Activated T-helper 1 cell treated with Interleukin-2 at 50 U/mL for 16 hours (primary cell): ENCODE data around the gene GMCL2.
"Not testable (repeated sequence)": the region's sequence is repeated elsewhere in the genome, so short reads cannot be mapped to it uniquely, and the experiment has no call there.

Source experiments
- DNase-seq: peaks from one replicate; pipeline ENCODE4 v3.0.0-alpha.2; 2020; ENCODE audit warnings: low read depth

Gene GMCL2

GRCh38 chr5:178204935-178205748, 18.0 kb upstream of the GMCL2 start:
- DNase-seq = peak; percentile 60

- peak; percentile 92 for DNase-seq
Measured at GRCh38 chr5:178204182-178204934, 17.2 kb upstream of the GMCL2 start, which contains the start of gene HNRNPAB. TSS of gene HNRNPAB (plus strand) at chr5:178204533. CDS start at chr5:178204838, 305 bp downstream.

GRCh38 chr5:178203670-178204181, 16.6 kb upstream of the GMCL2 start:
- no peak for DNase-seq

- no peak for DNase-seq
Measured at GRCh38 chr5:178202541-178202940, 15.4 kb upstream of the GMCL2 start.

- DNase-seq = no peak
Measured at GRCh38 chr5:178201927-178202235, 14.7 kb upstream of the GMCL2 start.

GRCh38 chr5:178201221-178201926, 14.2 kb upstream of the GMCL2 start:
- no peak for DNase-seq

- DNase-seq = no peak
Measured at GRCh38 chr5:178199581-178200434, 12.6 kb upstream of the GMCL2 start.

- DNase-seq = no peak
Measured at GRCh38 chr5:178198706-178199105, 11.5 kb upstream of the GMCL2 start.

GRCh38 chr5:178198151-178198550, 11.0 kb upstream of the GMCL2 start:
- not testable (repeated sequence) for DNase-seq

- no peak for DNase-seq
Measured at GRCh38 chr5:178196986-178197385, 9.8 kb upstream of the GMCL2 start.

- DNase-seq = no peak
Measured at GRCh38 chr5:178196281-178196812, 9.2 kb upstream of the GMCL2 start.

- no peak for DNase-seq
Measured at GRCh38 chr5:178194026-178194425, 6.9 kb upstream of the GMCL2 start.

GRCh38 chr5:178193251-178193809, 6.2 kb upstream of the GMCL2 start:
- no peak for DNase-seq

- no peak for DNase-seq
Measured at GRCh38 chr5:178192787-178193186, 5.6 kb upstream of the GMCL2 start.

GRCh38 chr5:178192244-178192643, 5.1 kb upstream of the GMCL2 start:
- no peak for DNase-seq

- no peak for DNase-seq
Measured at GRCh38 chr5:178191661-178192060, 4.5 kb upstream of the GMCL2 start.

- no peak for DNase-seq
Measured at GRCh38 chr5:178189433-178189832, 2.3 kb upstream of the GMCL2 start.

GRCh38 chr5:178186427-178186826, 744 bp downstream of the GMCL2 start:
- no peak for DNase-seq

- no peak for DNase-seq
Measured at GRCh38 chr5:178182158-178182876, 4.9 kb downstream of the GMCL2 start.

GRCh38 chr5:178180141-178180863, 6.9 kb downstream of the GMCL2 start:
- DNase-seq = no peak
